ENCODE measurements around the gene NEU4. TPM values are rescaled to one million over a fixed set of nuclear protein-coding genes. Genes with fewer than 3 reads are reported as not detected.
A peak's percentile ranks its signal among the peaks of the same experiment; 100 is the strongest.

NEU4 gene
- total and polyA plus RNA-seq, 2 donors (not counting 1 experiment from before 2014, with no cell fraction given) = not detected

- Histone ChIP-seq H2AFZ (ENCODE audit: low read length) (peak overlapping the region; percentile 25), H3K9me3 (ENCODE audit: control insufficient read depth, insufficient read depth, low read depth, low read length) (no peaks in the 10 kb centered on the region), H4K20me1 (ENCODE audit: control insufficient read depth, extremely low read depth, insufficient read depth, low read length) (no peaks in the 10 kb centered on the region), H3K9ac (ENCODE audit: insufficient read depth, low read length) (peak overlapping the region; percentile 20), H3K27ac (ENCODE audit: insufficient read depth, low read length) (no peak overlapping the region), H3K27me3 (ENCODE audit: control insufficient read depth, insufficient read depth, low read length) (no peaks in the 10 kb centered on the region), H3K4me1 (ENCODE audit: control insufficient read depth, extremely low read depth, insufficient read depth, low read length) (peaks cover 2% of the 10 kb centered on the region), H3K4me2 (ENCODE audit: extremely low read depth, insufficient read depth, low read length) (peak overlapping the region; percentile 4), H3K36me3 (ENCODE audit: control insufficient read depth, insufficient read depth, low read length) (no peaks in the 10 kb centered on the region), H3K79me2 (ENCODE audit: control insufficient read depth, insufficient read depth, low read length) (no peaks in the 10 kb centered on the region), H3K4me3 (replicated peaks in 1 of 4; ENCODE audit: control extremely low read depth in 1 of 4, insufficient read depth in 1 of 4, low read depth in 3 of 4, low read length in 4 of 4) (peak overlapping the region in 3 of 4 experiments; percentile 1 to 32 (median 7))
- DNase-seq (ENCODE audit: low read depth in 2 of 2) = peak in 1 of 2 donors; percentile 48
- TF ChIP-seq CTCF (conservative IDR thresholded peaks at IDR 0.05 in 1 of 2, IDR thresholded peaks at IDR 0.05 in 1 of 2; ENCODE audit: low read depth in 1 of 2, low read length in 2 of 2) (peak; percentile 27 to 31), EZH2 (IDR thresholded peaks at IDR 0.05; ENCODE audit: low read length, missing control alignments) (no peak)
Measured at GRCh38 chr2:241859436-241860183, 50.6 kb downstream of the NEU4 start.

GRCh38 chr2:241860184-241861078 is 51.4 kb downstream of the NEU4 start:
- Histone ChIP-seq H3K9ac (ENCODE audit: insufficient read depth, low read length) (no peak overlapping the region), H3K4me3 (replicated peaks in 1 of 4; ENCODE audit: control extremely low read depth in 1 of 4, insufficient read depth in 1 of 4, low read depth in 3 of 4, low read length in 4 of 4) (no peak overlapping the region), H3K27ac (ENCODE audit: insufficient read depth, low read length) (no peak overlapping the region), H3K27me3 (ENCODE audit: control insufficient read depth, insufficient read depth, low read length) (peaks cover 4% of the 10 kb centered on the region), H3K36me3 (ENCODE audit: control insufficient read depth, insufficient read depth, low read length) (no peaks in the 10 kb centered on the region), H3K9me3 (ENCODE audit: control insufficient read depth, insufficient read depth, low read depth, low read length) (no peaks in the 10 kb centered on the region), H3K4me2 (ENCODE audit: extremely low read depth, insufficient read depth, low read length) (no peak overlapping the region), H3K79me2 (ENCODE audit: control insufficient read depth, insufficient read depth, low read length) (no peaks in the 10 kb centered on the region), H4K20me1 (ENCODE audit: control insufficient read depth, extremely low read depth, insufficient read depth, low read length) (no peaks in the 10 kb centered on the region), H2AFZ (ENCODE audit: low read length) (peak overlapping the region; percentile 19), H3K4me1 (ENCODE audit: control insufficient read depth, extremely low read depth, insufficient read depth, low read length) (peaks cover 2% of the 10 kb centered on the region)
- TF ChIP-seq CTCF (conservative IDR thresholded peaks at IDR 0.05 in 1 of 2, IDR thresholded peaks at IDR 0.05 in 1 of 2; ENCODE audit: low read depth in 1 of 2, low read length in 2 of 2) (no peak), EZH2 (IDR thresholded peaks at IDR 0.05; ENCODE audit: low read length, missing control alignments) (no peak)
- DNase-seq (ENCODE audit: low read depth in 2 of 2) = no peak

DNA sequence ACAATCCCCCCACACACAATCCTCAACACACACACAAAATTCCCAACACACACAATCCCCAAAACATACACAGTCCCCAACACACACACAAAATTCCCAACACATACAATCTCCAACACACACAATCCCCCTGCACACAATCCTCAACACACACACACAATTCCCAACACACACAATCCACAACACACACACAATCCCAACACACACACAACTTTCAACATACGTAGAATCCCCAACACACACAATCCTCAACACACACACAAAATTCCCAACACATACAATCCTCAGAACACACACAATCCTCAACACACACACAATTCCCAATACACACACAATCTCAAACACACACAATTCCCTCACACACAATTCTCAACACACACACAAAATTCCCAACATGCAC is 52.3 kb downstream of the NEU4 start:
- H3K9me3 ChIP-seq (ENCODE audit: control insufficient read depth, insufficient read depth, low read depth, low read length) = no peaks in the 10 kb centered on the region
- DNase-seq (ENCODE audit: low read depth in 2 of 2) = no peak
- TF ChIP-seq CTCF (conservative IDR thresholded peaks at IDR 0.05 in 1 of 2, IDR thresholded peaks at IDR 0.05 in 1 of 2; ENCODE audit: low read depth in 1 of 2, low read length in 2 of 2) (no peak), EZH2 (IDR thresholded peaks at IDR 0.05; ENCODE audit: low read length, missing control alignments) (no peak)
- H3K79me2 ChIP-seq (ENCODE audit: control insufficient read depth, insufficient read depth, low read length) = no peaks in the 10 kb centered on the region
- H3K27me3 ChIP-seq (ENCODE audit: control insufficient read depth, insufficient read depth, low read length) = peaks cover 10% of the 10 kb centered on the region
- no peak overlapping the region for H3K27ac ChIP-seq (ENCODE audit: insufficient read depth, low read length)
- peaks cover 2% of the 10 kb centered on the region for H3K4me1 ChIP-seq (ENCODE audit: control insufficient read depth, extremely low read depth, insufficient read depth, low read length)
- no peaks in the 10 kb centered on the region for H4K20me1 ChIP-seq (ENCODE audit: control insufficient read depth, extremely low read depth, insufficient read depth, low read length)
- H2AFZ ChIP-seq (ENCODE audit: low read length) = no peak overlapping the region
- no peak overlapping the region for H3K4me2 ChIP-seq (ENCODE audit: extremely low read depth, insufficient read depth, low read length)
- H3K4me3 ChIP-seq (replicated peaks in 1 of 4; ENCODE audit: control extremely low read depth in 1 of 4, insufficient read depth in 1 of 4, low read depth in 3 of 4, low read length in 4 of 4) = no peak overlapping the region
- no peaks in the 10 kb centered on the region for H3K36me3 ChIP-seq (ENCODE audit: control insufficient read depth, insufficient read depth, low read length)
- H3K9ac ChIP-seq (ENCODE audit: insufficient read depth, low read length) = no peak overlapping the region
